GM18517 (cell line): ENCODE results near the gene KRTAP3-2.

Experiments used
- ATAC-seq: cut with Tn5 transposase; IDR thresholded peaks from one replicate; pipeline ENCODE4 v1.9.1; 2021; ENCODE audit warnings: mild to moderate bottlenecking, moderate library complexity; ENCODE audit not compliant: unreplicated experiment

KRTAP3-2 gene

GRCh38 chr17:40974366-40974765 lies 25.3 kb downstream of the KRTAP3-2 start:
- no peak for ATAC-seq

- no peak for ATAC-seq
Measured at GRCh38 chr17:40967582-40967981, 32.1 kb downstream of the KRTAP3-2 start.

GRCh38 chr17:40966848-40967247 lies 32.9 kb downstream of the KRTAP3-2 start, which contains the start of gene KRT39:
Gene KRT39, minus strand, starts transcription at chr17:40966948. Its CDS starts 92 bp downstream, at chr17:40966856.
- ATAC-seq = no peak

- ATAC-seq = no peak
Measured at GRCh38 chr17:40963838-40964237, 35.9 kb downstream of the KRTAP3-2 start.

- no peak for ATAC-seq
Measured at GRCh38 chr17:40962059-40962561, 37.6 kb downstream of the KRTAP3-2 start.

- ATAC-seq = no peak
Measured at GRCh38 chr17:40961591-40961990, 38.1 kb downstream of the KRTAP3-2 start.

GRCh38 chr17:40960144-40960543 lies 39.6 kb downstream of the KRTAP3-2 start:
- no peak for ATAC-seq

- no peak for ATAC-seq
Measured at GRCh38 chr17:40958086-40958953, 41.4 kb downstream of the KRTAP3-2 start.

GRCh38 chr17:40956401-40957254 lies 43.1 kb downstream of the KRTAP3-2 start:
- no peak for ATAC-seq

- ATAC-seq = no peak
Measured at GRCh38 chr17:40953881-40954280, 45.8 kb downstream of the KRTAP3-2 start.

GRCh38 chr17:40952661-40953060 lies 47.0 kb downstream of the KRTAP3-2 start:
- no peak for ATAC-seq

GRCh38 chr17:40952154-40952553 lies 47.6 kb downstream of the KRTAP3-2 start:
- no peak for ATAC-seq

GRCh38 chr17:40951011-40951622 lies 48.6 kb downstream of the KRTAP3-2 start:
- no peak for ATAC-seq

- ATAC-seq = no peak
Measured at GRCh38 chr17:40950176-40950575, 49.5 kb downstream of the KRTAP3-2 start.

- no peak for ATAC-seq
Measured at GRCh38 chr17:40949418-40949817, 50.3 kb downstream of the KRTAP3-2 start.
